ENCODE results near the gene TMEM151B.

The TMEM151B gene

DNA sequence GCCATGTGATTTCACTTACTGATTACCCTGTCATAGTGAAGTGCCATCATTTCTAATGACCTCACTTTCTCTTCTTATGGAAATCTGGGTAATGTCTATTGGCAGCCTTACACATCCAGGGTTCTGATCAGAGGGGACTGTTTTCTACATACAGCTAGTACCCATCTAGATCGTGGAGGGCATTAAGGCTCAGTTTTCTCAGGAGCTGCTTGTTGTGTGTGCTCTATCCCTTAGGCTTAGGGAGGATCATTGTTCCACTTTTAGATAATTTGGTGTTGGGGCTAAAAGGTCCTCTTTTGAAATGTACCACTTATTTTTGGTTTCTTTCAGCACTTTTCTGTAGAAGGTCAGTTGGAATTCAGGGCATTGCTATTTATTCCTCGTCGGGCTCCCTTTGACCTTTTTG lies 19.5 kb upstream of the TMEM151B start:
- no peak for DNase-seq (ENCODE audit: low read depth)

DNA sequence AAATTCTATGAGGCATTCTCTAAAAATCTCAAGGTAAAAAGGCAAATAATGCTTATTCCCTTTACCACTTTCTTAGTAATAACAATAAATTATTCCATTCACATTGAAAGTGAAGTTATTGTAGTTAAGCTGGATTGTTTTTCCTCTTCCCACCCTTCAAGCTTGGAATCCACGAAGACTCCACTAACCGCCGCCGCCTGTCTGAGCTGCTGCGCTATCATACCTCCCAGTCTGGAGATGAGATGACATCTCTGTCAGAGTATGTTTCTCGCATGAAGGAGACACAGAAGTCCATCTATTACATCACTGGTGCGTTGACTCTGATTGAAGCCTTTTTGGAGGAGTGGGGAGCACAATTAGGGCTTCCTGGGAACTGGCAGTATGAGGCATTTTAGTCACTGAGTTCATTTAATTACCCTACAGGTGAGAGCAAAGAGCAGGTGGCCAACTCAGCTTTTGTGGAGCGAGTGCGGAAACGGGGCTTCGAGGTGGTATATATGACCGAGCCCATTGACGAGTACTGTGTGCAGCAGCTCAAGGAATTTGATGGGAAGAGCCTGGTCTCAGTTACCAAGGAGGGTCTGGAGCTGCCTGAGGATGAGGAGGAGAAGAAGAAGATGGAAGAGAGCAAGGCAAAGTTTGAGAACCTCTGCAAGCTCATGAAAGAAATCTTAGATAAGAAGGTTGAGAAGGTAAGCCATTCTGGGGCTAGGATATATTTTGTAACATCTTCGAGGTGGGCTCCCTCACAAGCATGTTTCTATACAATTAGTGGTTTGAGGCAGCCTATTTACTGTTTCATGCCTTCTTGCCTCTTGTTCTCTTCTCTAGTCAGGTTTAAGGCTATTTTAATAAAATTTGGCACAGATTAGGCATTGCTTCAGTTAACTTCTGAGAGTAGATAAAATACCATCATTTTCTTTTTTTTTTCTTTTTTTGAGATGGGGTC lies 18.4 kb upstream of the TMEM151B start:
- DNase-seq (ENCODE audit: low read depth) = no peak

GRCh38 chr6:44253307-44254101 lies 16.7 kb upstream of the TMEM151B start:
- DNase-seq (ENCODE audit: low read depth) = no peak

DNA sequence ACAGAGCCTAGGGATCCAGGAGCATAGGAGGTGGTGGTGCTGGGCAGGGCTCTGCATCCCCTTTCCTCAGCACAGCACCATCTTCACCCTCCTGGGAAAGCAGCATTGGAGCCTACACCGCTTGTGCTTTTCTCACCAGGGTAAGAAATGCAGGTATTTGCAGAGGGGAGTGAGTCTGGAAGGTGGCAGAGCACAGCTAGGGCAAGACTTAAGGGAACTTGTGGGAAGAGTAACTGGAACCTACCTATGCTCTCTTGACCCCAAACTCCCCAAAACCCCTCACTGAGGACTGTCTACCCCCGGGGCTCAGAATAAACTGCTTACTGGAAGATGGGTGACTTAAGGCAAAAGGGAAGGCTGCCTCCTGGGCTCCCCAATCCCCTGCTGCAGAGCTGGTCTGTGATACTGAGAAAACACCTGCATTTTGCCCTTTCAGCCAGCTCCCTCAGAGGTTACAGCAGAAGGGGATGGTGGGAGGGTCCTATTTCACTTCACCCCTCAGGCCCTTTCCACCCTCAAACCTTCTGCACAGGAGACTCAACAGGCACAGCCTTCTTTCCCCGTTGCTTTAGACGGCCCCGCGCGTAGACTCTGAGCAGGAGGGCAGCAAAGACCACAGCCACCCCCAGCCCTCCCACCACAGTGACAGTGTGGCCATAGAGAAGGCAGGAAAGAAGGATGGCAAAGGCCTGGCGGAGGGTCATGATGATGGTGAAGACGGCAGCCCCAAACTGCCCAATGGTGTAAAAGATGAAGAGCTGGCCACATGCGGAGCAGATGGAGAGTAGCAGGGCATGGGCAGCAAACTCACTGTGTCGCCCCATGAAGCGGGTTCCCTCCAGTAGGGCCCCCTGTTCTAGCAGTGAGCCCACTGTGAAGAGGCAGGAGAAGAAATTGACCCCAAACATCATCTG lies 15.8 kb upstream of the TMEM151B start:
- DNase-seq (ENCODE audit: low read depth) = no peak

DNA sequence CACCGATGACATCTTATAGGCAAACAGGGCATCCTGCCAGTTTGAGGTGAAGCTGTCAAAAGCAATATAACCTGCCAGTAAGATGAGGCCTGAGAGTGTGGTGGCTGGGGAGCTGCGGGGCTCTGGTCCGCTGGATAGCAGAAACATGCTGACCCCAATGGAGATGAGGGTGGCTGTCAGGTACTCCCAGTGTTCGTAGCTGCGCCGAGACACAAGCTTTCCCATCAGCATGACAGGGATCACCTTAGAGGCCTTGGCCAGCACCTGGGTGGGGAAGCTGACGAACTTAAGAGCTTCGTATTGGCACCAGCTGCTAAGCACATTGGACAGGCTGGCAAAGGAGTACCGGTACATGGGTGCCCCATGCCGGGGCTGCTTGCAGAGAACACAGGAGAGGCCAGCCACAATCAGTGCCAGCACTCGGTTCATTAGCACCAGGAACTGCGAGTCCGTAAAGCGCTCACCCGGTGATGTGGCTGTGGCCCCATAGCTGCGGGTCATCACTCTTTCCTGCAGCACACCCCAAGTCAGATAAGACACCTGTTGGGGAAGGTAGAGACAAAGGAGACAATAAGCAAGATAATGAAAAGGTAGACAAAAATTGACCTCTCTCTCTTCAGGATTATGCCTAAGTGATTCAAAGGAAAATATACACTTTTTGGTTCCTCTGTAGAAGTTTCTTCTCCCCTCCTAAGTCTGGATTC lies 15.0 kb upstream of the TMEM151B start:
- DNase-seq (ENCODE audit: low read depth) = no peak

- no peak for DNase-seq (ENCODE audit: low read depth)
Measured at GRCh38 chr6:44255871-44256774, 14.1 kb upstream of the TMEM151B start.

- DNase-seq (ENCODE audit: low read depth) = no peak
Measured at GRCh38 chr6:44256775-44257024, 13.6 kb upstream of the TMEM151B start.

DNA sequence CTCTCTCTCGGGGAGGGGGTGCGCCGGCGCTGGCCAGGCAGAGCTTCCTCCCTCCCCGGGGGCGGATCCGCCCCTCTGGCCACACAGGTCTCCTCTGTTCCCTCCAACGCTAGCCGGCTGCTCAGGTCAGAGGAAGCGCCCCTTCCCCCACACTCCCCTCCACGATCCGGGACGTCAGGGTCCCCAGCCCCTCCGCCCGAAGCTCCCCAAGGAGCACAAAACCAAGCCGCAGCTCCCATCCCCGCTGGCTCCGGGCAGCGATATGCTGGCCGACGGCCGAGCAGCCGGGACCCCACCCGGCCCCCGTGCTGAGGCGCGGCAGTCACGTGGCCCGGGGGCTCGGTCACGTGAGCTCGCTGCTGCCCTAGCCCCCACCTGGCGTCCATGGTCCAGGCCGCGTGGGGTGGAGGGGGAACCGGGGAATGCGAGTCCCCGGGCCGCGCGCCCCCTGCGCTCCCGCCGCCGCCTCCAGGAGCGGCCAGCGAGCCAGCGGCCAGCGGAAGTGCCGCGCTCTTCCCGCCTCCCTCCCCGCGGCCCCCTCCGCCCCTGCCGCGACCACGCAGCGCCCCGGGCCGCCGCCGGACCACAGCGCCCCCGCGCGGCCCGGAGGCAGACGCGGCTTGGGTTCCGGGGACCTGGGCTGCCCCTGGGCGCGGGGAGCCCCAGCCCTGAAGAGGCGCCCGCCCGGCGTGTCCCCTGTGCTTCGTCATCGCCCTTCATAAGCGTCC lies 13.1 kb upstream of the TMEM151B start, which contains the start of gene SLC35B2:
Gene SLC35B2, minus strand, starts transcription at position 504 of the 728 bp plus-strand sequence. Its CDS starts 118 bp downstream, at position 386.
- DNase-seq (ENCODE audit: low read depth) = no peak

- DNase-seq (ENCODE audit: low read depth) = no peak
Measured at GRCh38 chr6:44257753-44258324, 12.4 kb upstream of the TMEM151B start.

GRCh38 chr6:44258325-44258863 lies 11.9 kb upstream of the TMEM151B start:
- no peak for DNase-seq (ENCODE audit: low read depth)

DNA sequence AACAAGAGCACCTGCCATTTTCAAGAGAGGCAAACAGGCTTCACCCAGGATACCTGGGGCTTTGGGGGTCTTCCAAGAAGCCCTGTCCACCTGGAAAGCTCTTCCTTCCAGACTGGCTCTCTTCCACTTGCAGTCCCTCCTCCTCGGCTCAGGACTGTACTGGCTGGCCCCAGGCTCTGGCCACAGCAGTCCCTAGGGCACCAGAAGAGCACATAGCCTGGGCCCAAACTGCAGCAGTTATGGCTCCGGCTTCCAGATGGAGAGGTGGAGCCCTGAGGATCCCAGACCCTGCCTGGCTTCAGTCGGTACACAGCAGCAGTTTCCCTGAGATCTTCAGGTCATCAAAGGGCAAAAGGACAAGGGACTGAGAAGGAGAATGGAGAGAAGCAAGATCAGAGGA lies 11.3 kb upstream of the TMEM151B start:
- no peak for DNase-seq (ENCODE audit: low read depth)

- no peak for DNase-seq (ENCODE audit: low read depth)
Measured at GRCh38 chr6:44260011-44260410, 10.2 kb upstream of the TMEM151B start.

GRCh38 chr6:44260451-44261297 lies 9.6 kb upstream of the TMEM151B start:
- no peak for DNase-seq (ENCODE audit: low read depth)

- no peak for DNase-seq (ENCODE audit: low read depth)
Measured at GRCh38 chr6:44261581-44261980, 8.7 kb upstream of the TMEM151B start.

- no peak for DNase-seq (ENCODE audit: low read depth)
Measured at GRCh38 chr6:44262467-44263353, 7.5 kb upstream of the TMEM151B start.

DNA sequence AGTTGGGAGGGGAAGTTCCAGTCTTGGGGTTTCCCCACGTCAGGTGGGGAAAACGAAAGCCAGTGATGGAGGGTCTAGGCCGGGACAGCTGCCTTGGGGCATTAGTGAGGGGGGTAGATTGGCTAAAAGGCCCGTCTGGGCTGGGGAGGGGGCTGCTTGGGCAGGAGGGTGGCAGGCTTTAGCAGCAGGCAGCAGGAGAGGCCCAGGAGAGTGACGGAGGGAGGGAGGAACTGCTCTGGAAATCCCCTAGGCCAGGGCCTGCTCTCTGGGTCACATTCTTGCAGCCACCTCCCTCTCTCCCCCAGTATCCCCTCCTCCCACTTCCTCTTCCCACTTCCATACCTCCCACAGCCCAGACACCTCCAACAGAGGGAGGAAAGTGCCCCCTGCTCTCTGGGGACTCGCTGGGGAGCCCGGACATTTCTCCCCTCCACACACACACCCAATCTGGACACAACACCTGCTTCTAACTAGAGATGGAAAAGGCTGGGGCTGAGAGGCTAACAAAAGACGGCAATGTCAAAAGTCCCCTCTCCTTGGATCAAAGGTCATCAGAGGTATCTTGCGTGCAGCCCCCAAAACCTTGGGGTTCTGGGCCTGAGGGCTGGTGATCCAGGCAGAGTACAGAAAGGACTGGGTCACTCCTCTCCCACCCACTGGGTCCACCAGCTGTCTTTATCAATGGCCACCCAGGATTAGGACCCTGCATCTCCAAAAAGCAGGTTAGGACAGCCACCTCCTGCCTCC lies 6.7 kb upstream of the TMEM151B start:
- DNase-seq (ENCODE audit: low read depth) = no peak

Measured in stromal cell of bone marrow (primary cell).